Measurements from ENCODE around the gene ECM2. TPM values are rescaled to one million over a fixed set of nuclear protein-coding genes. Genes with fewer than 3 reads are reported as not detected.

Gene ECM2
- total RNA-seq, 1 donor from 2014 or later, result not detected

- intact Hi-C loops (cut with micrococcal nuclease), result no loop called here
Measured at GRCh38 chr9:92501671-92502393, 34.0 kb downstream of the ECM2 start.

GRCh38 chr9:92500725-92501124 lies 35.1 kb downstream of the ECM2 start:
- intact Hi-C loops (cut with micrococcal nuclease), result no loop called here

- intact Hi-C loops (cut with micrococcal nuclease), result no loop called here
Measured at GRCh38 chr9:92499701-92500100, 36.1 kb downstream of the ECM2 start.

GRCh38 chr9:92496396-92497176 lies 39.2 kb downstream of the ECM2 start:
- intact Hi-C loops (cut with micrococcal nuclease), result no loop called here

GRCh38 chr9:92494856-92495255 lies 40.9 kb downstream of the ECM2 start:
- intact Hi-C loops (cut with micrococcal nuclease), result no loop called here

- intact Hi-C loops (cut with micrococcal nuclease), result no loop called here
Measured at GRCh38 chr9:92493749-92494387, 41.9 kb downstream of the ECM2 start.

GRCh38 chr9:92492781-92493401 lies 42.9 kb downstream of the ECM2 start:
- intact Hi-C loops (cut with micrococcal nuclease), result no loop called here

GRCh38 chr9:92488681-92489550 lies 46.9 kb downstream of the ECM2 start:
- intact Hi-C loops (cut with micrococcal nuclease), result no loop called here

- intact Hi-C loops (cut with micrococcal nuclease), result no loop called here
Measured at GRCh38 chr9:92486371-92486770, 49.4 kb downstream of the ECM2 start.

- intact Hi-C loops (cut with micrococcal nuclease), result no loop called here
Measured at GRCh38 chr9:92484563-92484962, 51.2 kb downstream of the ECM2 start.

GRCh38 chr9:92483627-92484545 lies 51.9 kb downstream of the ECM2 start:
- intact Hi-C loops (cut with micrococcal nuclease), result no loop called here

GRCh38 chr9:92482805-92483204 lies 53.0 kb downstream of the ECM2 start:
- intact Hi-C loops (cut with micrococcal nuclease), result no loop called here

- intact Hi-C loops (cut with micrococcal nuclease), result no loop called here
Measured at GRCh38 chr9:92482329-92482728, 53.5 kb downstream of the ECM2 start, which contains the start of gene ASPN. Gene ASPN, minus strand, starts transcription at chr9:92482506.

GRCh38 chr9:92480986-92481633 lies 54.7 kb downstream of the ECM2 start:
- intact Hi-C loops (cut with micrococcal nuclease), result no loop called here

- intact Hi-C loops (cut with micrococcal nuclease), result no loop called here
Measured at GRCh38 chr9:92480291-92480771, 55.5 kb downstream of the ECM2 start.

GRCh38 chr9:92479346-92479745 lies 56.4 kb downstream of the ECM2 start:
- intact Hi-C loops (cut with micrococcal nuclease), result no loop called here

GRCh38 chr9:92478783-92479182 lies 57.0 kb downstream of the ECM2 start:
- intact Hi-C loops (cut with micrococcal nuclease), result no loop called here

- intact Hi-C loops (cut with micrococcal nuclease), result no loop called here
Measured at GRCh38 chr9:92476962-92477361, 58.8 kb downstream of the ECM2 start.

GRCh38 chr9:92474587-92474986 lies 61.2 kb downstream of the ECM2 start:
- intact Hi-C loops (cut with micrococcal nuclease), result no loop called here

Measured in T-helper 2 cell treated with Interferon-gamma antibody and Interleukin-4, amounts not matched to agents 100 ng/mL and 5 ng/mL, for 36 hours (primary cell).